GM12864 (cell line): ENCODE measurements around the gene BCAR1.
"Not testable (repeated sequence)": the region's sequence is repeated elsewhere in the genome, so short reads cannot be mapped to it uniquely, and the experiment has no call there.

Source experiments
- DNase-seq: peaks from one replicate; pipeline ENCODE4 v3.0.0-alpha.2; 2011; ENCODE audit warnings: low read depth
- H3K4me3 ChIP-seq: 2 replicates; pipeline ENCODE4 v1.5.1; 2011; ENCODE audit warnings: mild to moderate bottlenecking, low read depth, low read length, control low read depth
- CTCF ChIP-seq: IDR thresholded peaks from 2 replicates; pipeline ENCODE4 v1.5.1; 2011; ENCODE audit warnings: low read depth, mild to moderate bottlenecking, moderate library complexity, low read length, control low read depth, inconsistent platforms; ENCODE audit errors: missing control alignments

Gene BCAR1

GRCh38 chr16:75241955-75242354 is 9.5 kb downstream of the BCAR1 start:
- DNase-seq, result no peak
- H3K4me3 ChIP-seq, result no peak overlapping the region
- TF ChIP-seq CTCF, result no peak

- DNase-seq, result no peak
- TF ChIP-seq CTCF, result no peak
- H3K4me3 ChIP-seq, result no peak overlapping the region
These were observed 10.0 kb downstream of the BCAR1 start for GRCh38 chr16:75241412-75241811.

- not testable (repeated sequence) for DNase-seq, H3K4me3 ChIP-seq
These were observed 10.8 kb downstream of the BCAR1 start for GRCh38 chr16:75240633-75241032.

GRCh38 chr16:75239542-75240122 is 11.8 kb downstream of the BCAR1 start:
- TF ChIP-seq CTCF, result no peak
- H3K4me3 ChIP-seq, result no peak overlapping the region
- no peak for DNase-seq

GRCh38 chr16:75238853-75239541 is 12.4 kb downstream of the BCAR1 start:
- no peak for TF ChIP-seq CTCF
- DNase-seq, result no peak
- no peak overlapping the region for H3K4me3 ChIP-seq

GRCh38 chr16:75238132-75238852 is 13.1 kb downstream of the BCAR1 start:
- no peak for DNase-seq
- TF ChIP-seq CTCF, result no peak
- no peak overlapping the region for H3K4me3 ChIP-seq

- no peak for TF ChIP-seq CTCF
These were observed 13.9 kb downstream of the BCAR1 start for GRCh38 chr16:75237398-75238131.

More at GRCh38 chr16:75237398-75238131, 13.9 kb downstream of the BCAR1 start:
- no peak overlapping the region for H3K4me3 ChIP-seq
- no peak for DNase-seq
